Ramos (cell line): ENCODE data around the gene CFAP73.

Experiments
- in situ Hi-C: fragments of 300-500 bp; cut with MboI; formaldehyde crosslinking; loops from one replicate; pipeline ENCODE4 v1.14.3; 2022; ENCODE audit warnings: low sequenced_read_pairs; ENCODE audit not compliant: unreplicated experiment

CFAP73 gene

DNA sequence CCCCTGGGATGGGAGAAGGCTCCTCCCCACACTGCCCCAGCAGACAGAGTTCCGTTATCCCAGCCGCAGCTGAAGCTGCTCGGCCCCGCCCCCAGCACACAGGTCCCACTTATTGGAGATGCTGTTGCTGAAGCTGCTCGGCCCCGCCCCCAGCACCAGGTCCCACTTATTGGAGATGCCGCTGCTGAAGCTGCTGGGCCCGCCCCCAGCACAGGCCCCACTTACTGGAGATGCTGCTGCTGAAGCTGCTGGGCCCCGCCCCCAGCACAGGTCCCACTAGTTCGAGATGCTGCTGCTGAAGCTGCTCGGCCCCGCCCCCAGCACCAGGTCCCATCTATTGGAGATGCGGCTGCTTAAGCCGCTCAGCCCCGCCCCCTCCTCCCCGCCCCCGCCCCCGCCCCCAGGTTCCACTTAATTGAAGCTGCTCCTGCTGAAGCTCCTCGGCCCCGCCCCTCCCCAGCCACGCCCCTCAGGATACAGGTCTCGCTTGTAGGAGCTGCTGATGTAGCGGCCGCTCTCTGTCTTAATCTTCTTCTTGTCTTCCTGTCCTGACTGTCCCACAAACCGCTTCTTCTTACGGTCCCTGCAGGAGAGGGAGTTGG lies 12.0 kb downstream of the CFAP73 start:
- in situ Hi-C loops: no loop called here

GRCh38 chr12:113162102-113163029 lies 12.8 kb downstream of the CFAP73 start:
- in situ Hi-C loops: no loop called here

DNA sequence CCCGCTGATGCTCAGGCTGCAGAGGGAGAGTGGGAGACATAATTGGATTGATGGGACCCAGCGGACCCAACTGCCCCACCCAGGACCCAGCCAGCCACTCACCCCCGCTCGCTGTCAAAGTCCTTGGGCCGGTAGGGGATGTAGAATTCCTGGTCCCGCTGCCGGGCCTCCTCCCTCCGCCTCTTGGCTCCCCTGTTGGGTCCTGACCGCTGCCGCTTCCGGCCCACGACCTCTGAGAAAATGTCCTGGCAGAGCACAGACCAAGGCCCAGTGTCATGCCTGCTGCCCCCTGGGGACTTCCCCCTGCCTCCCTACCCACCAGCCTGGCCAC lies 13.5 kb downstream of the CFAP73 start:
- in situ Hi-C loops: no loop called here

GRCh38 chr12:113164014-113164413 lies 14.5 kb downstream of the CFAP73 start:
- in situ Hi-C loops: no loop called here

- in situ Hi-C loops: no loop called here
Measured at GRCh38 chr12:113165521-113166450, 16.3 kb downstream of the CFAP73 start.

- in situ Hi-C loops: no loop called here
Measured at GRCh38 chr12:113167868-113168267, 18.3 kb downstream of the CFAP73 start.

- in situ Hi-C loops: loop anchor here (5.0 kb wide), 1 partner anchor 122 kb away; no protein-coding TSS in a partner anchor
Measured at GRCh38 chr12:113169697-113170096, 20.2 kb downstream of the CFAP73 start.

DNA sequence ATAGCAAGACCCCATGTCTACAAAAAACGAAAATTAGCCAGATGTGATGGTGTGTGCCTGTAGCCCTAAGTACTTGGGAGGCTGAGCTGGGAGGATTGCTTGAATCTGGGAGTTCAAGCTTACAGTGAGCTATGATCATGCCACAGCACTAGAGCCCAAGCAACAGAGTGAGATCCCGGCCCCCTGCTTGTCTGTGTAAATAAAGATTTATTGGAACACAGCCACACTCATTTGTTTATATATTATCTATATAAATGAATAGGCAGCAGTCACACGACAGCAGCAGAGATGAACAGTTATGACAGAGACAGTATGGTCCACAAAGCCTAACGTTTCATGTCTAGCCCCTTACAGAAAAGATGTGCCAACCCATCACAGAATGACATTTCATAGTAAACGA lies 20.9 kb downstream of the CFAP73 start:
- in situ Hi-C loops: loop anchor here (5.0 kb wide), 1 partner anchor 123 kb away; no protein-coding TSS in a partner anchor

DNA sequence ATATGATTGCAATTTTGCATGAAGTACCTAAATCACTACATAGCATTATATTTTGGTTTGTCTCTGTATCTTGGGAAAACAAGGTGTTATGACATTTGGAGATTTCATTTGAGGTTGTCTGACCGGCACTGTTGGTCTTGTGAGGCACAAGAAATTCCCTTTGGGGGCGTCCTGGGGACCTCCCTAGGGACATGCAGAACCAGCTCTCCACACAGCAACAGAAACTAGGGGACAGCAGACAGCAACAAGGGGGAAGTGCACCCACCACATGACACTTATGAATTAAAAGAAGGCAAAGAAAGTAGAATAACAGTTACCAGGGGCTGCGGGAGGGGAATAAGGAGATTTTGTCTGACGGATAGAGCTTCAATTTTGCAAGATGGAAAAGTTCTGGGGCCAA lies 21.4 kb downstream of the CFAP73 start:
- in situ Hi-C loops: loop anchor here (5.0 kb wide), 1 partner anchor 124 kb away; no protein-coding TSS in a partner anchor

GRCh38 chr12:113171543-113171942 lies 22.0 kb downstream of the CFAP73 start:
- in situ Hi-C loops: loop anchor here (5.0 kb wide), 1 partner anchor 124 kb away; no protein-coding TSS in a partner anchor

GRCh38 chr12:113172185-113172584 lies 22.7 kb downstream of the CFAP73 start:
- in situ Hi-C loops: loop anchor here (5.0 kb wide), 1 partner anchor 125 kb away; no protein-coding TSS in a partner anchor

- in situ Hi-C loops: loop anchor here (5.0 kb wide), 1 partner anchor 126 kb away; no protein-coding TSS in a partner anchor
Measured at GRCh38 chr12:113173081-113173698, 23.7 kb downstream of the CFAP73 start.

DNA sequence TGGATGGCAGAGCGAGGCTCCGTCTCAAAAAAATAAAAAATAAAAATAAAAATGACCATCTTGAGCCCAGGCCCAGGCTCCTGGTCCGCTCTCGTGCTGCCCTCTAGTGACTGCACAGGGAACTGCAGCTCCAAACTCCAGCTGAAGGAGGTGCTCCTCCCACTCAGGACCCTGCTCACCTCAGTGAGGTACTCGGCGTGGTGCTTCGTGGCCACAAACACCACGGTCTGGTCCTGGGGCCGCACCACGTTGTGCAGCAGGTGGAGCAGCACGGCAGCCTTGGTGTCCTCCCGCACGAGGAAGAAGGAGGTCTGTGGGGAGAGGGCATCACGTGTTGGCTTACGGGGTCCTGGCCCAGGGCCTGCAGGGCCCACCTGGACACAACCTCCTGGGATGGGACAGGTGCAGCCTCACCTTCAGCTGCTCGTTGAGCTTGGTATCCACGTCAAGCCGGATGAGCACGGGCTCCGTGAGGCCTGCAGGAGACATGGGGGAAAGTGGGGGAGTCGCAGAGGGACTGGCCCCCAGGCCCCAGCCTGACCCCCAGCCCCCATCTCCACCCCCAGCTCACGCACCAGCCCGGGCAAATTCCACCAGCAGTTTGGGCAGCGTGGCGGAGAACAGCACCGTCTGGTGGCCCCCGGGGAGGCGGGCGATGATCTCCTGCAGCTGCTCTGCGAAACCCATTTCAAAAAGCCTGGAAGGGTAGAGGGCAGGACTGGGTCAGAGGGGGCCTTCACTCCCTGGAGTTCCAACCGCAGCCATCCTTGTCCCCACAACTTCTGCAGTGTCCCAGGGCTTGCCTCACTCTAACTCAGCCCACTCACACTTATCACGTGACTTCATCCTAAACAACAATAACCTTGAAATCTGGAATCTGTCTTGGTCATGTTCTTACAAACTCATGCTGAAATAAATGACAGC lies 25.2 kb downstream of the CFAP73 start:
- in situ Hi-C loops: loop anchor here (5.0 kb wide), 1 partner anchor 127 kb away; no protein-coding TSS in a partner anchor

DNA sequence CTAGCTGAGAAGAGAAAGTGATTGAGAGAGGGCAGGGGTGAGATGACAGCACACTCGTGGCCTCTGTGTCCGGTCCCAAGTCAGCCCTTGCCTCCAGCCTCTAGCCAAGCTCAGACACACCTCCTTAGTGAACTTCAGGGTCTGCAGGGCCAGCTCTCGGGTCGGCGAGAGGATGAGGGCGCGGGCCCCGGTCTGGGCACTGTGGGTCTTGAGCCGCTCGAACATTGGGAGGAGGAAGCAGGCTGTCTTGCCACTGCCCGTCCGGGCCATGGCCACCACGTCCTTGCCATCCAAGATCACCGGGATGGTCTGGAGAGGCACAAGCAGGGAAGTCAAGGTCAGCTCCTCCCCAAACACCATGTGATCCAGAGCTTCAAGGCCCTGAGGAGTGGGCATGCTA lies 29.5 kb downstream of the CFAP73 start:
- in situ Hi-C loops: no loop called here

GRCh38 chr12:113180333-113180732 lies 30.8 kb downstream of the CFAP73 start:
- in situ Hi-C loops: loop anchor here (5.0 kb wide), 1 partner anchor 183 kb away; no protein-coding TSS in a partner anchor

DNA sequence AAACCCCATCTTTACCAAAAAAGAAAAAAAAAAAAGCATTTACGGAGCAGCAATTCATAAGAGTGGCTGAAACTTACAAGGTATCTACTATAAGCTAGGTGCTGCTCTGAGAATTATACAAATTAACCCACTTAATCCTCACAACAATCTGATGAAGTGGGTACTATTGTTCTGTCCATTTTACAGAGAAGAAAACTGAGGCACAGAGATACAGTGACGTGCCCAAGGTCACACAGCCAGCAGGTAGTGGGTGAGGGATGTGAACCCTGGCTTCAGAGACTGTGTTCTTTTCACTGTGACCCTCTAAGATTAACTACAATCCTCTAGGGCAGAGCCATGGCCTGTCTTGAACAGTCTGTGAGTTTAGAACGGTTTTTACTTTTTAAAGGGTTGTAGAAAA lies 32.5 kb downstream of the CFAP73 start:
- in situ Hi-C loops: loop anchor here (5.0 kb wide), 1 partner anchor 185 kb away; no protein-coding TSS in a partner anchor

GRCh38 chr12:113183030-113183589 lies 33.6 kb downstream of the CFAP73 start:
- in situ Hi-C loops: loop anchor here (5.0 kb wide), 1 partner anchor 186 kb away; no protein-coding TSS in a partner anchor
